ENCODE data around the gene PRX.
A peak's percentile ranks its signal among the peaks of the same experiment; 100 is the strongest.
"Not testable (repeated sequence)": the region's sequence is repeated elsewhere in the genome, so short reads cannot be mapped to it uniquely, and the experiment has no call there.

Gene PRX

DNA sequence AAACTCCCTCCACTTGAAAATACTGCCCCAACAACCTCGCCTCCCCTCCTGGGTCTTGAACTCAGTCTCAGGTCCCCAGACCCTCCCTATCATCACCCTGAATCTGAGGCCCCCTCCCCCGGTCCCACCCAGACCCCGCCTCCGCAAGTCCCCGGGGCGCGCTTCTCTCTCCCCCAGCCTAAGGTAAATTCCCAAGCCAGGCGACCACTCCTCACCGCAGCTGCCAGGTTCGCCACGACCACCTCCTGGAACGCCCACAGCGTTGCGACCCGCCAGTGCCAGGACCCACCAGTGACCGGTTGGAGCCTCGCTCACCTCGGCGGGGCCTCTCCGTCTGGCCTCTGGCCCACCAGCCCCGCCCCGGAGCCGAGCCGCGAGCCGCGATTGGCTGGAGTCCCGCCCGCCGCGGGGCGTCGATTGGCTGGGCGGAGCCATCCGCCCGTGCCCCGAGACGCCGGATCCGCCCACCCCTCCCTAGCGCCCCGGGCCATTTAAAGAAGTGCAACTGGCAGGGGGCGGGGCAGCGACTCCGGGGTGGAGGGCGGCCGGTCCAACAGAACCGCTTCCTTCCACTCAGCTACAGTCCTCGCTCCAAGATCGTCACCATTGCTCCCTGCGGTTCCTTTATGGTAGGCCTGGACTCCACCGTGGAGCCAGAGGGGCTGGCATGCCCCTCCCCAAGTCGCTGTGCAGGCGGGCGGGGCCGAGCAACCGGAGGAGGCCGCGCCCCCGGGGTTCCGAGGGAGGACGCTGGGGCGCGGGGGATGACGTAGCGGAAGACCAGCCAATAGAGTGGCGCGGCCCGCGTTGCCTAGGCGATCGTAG, 31.0 kb upstream of the PRX start, which contains the start of gene SERTAD3:
Gene SERTAD3 (minus strand): TSS at position 336 of the 825 bp plus-strand sequence. CDS start 2,255 bp downstream, outside the sequence.
- TF ChIP-seq GATA1 (IDR thresholded peaks at IDR 0.05; ENCODE audit: low read depth, low read length) (no peak), POLR2A (IDR thresholded peaks at IDR 0.05; ENCODE audit: low read length) (peak; percentile 64)
- DNase-seq = peak; percentile 96 to 99

DNA sequence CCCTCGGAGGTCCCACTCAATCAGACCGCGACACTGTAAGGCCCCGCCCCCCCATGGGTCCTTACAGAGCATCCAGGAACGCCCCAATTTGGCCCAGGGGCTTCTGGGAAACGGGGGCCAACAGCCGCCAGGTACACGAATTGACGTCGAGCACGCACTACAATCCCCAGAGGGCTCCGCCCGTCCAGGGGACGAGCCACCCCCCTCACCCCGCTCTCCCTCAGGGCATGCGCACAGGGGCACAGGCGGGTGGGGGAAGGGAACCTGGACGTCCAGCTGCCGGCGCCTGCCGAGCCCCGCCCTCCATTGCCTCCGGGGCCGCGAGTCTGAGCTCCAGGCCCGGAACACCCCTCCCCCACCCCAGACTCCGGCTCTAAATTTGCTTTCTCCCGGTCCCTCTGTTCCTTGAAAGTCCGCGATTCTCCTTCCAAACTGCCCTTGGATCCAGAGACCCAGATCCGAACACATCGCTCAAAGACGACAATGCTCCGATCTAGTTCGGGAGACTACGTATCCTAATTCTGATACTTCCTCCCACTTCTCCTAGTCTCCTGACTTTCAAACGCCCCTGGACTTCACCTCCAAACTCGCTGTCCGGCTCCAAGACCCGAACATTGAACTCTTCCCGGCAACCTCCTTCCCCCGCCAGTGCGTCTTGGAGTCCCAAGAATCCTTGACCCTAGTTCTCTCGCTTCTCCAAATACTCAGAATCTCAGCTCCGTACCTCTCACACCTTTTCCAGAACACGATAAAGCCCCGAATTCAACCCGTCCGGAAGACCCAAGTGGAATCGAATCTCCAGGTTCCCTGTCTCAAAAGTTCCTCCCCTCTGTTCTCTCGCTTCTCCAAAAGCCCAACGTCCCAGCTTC, 30.2 kb upstream of the PRX start:
- DNase-seq = peak; percentile 99
- TF ChIP-seq POLR2A (IDR thresholded peaks at IDR 0.05; ENCODE audit: low read length) (peak; percentile 29), GATA1 (IDR thresholded peaks at IDR 0.05; ENCODE audit: low read depth, low read length) (no peak)

DNA sequence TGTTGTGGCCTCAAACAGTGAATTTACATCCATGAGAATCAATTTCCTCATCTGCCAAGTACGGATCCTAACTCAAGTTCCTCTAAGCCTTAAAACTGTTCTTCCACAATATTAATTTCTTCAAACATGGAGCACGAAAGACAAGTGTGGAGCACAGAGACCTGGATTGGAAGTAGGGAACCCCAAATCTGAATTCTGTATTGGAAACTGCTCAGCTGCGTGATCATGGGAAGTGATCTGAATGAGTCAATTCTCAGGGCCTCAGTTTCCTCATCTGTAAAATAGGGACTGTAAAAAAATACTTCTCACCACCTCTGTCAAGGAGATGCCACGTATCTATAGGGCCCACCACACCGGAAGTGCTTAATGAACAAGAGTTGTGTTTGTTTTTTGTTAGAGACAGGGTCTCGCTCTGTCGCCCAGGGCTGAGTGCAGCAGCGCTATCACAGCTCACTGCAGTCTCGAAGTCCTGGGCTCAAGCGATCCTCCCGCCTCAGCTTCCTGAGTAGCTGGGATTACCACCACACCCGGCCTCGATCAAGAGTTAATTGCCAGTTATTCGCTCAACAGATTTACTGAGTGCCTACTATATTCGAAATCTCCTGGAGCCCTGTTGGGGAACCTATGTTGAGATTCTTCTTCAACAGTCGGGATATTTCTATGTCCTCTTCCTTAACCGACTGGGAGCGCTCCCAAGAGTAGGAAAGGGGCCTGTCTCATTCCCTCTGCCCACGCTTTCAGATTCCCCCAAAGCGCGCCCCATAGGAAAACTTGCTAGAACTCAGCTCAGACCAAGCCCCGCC, 29.4 kb upstream of the PRX start:
- no peak for DNase-seq
- no peak for TF ChIP-seq POLR2A (IDR thresholded peaks at IDR 0.05; ENCODE audit: low read length)
- no peak for TF ChIP-seq GATA1 (IDR thresholded peaks at IDR 0.05; ENCODE audit: low read depth, low read length)

- DNase-seq = no peak
These were observed 28.6 kb upstream of the PRX start for GRCh38 chr19:40441719-40442253.

DNA sequence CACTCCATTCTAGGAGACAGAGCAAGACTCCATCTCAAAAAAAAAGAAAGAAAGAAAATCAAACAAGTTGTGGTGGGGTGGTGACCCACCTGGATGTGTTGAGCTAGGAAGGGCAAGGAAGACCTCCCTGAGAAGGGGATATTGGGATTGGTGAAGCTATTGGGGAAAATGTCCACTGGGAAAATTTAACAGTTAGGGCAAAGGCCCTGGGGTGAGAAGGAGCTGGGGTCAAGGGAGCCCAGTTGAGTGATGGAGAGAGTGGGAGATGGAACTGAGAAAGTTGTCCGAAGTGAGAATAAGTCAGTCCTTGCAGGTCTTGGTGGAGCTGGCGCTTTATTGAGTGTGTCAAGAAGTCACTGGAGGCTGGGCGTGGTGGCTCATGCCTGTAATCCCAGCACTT, 25.1 kb upstream of the PRX start:
- no peak for DNase-seq
- TF ChIP-seq POLR2A (IDR thresholded peaks at IDR 0.05; ENCODE audit: low read length) (no peak), GATA1 (IDR thresholded peaks at IDR 0.05; ENCODE audit: low read depth, low read length) (no peak)

More at GRCh38 chr19:40441719-40442253, 28.6 kb upstream of the PRX start:
- TF ChIP-seq POLR2A (IDR thresholded peaks at IDR 0.05; ENCODE audit: low read length) = no peak
- TF ChIP-seq GATA1 (IDR thresholded peaks at IDR 0.05; ENCODE audit: low read depth, low read length) = no peak

GRCh38 chr19:40433391-40434216, 20.4 kb upstream of the PRX start:
- TF ChIP-seq GATA1 (IDR thresholded peaks at IDR 0.05; ENCODE audit: low read depth, low read length) (no peak), POLR2A (IDR thresholded peaks at IDR 0.05; ENCODE audit: low read length) (peak; percentile 66)
- DNase-seq = peak; percentile 85 to 89

- DNase-seq = not testable (repeated sequence)
These were observed 19.6 kb upstream of the PRX start for GRCh38 chr19:40432760-40433159.

- TF ChIP-seq GATA1 (IDR thresholded peaks at IDR 0.05; ENCODE audit: low read depth, low read length) (no peak), POLR2A (IDR thresholded peaks at IDR 0.05; ENCODE audit: low read length) (no peak)
- no peak for DNase-seq
These were observed 18.5 kb upstream of the PRX start for GRCh38 chr19:40431698-40432097.

DNA sequence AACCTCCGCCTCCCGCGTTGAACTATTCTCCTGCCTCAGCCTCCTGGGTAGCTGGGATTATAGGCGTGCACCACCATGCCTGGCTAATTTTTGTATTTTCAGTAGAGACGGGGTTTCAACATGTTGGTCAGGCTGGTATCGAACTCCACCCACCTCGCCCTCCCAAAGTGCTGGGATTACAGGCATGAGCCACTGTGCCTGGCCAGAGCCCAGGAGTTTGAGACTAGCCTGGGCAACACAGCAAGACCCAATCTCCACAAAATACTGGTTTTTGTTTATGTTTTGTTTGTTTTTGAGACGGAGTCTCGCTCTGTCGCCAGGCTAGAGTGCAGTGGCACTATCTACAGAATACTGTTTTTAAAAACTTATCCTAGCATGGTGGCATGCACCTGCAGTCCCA, 17.1 kb upstream of the PRX start:
- DNase-seq = not testable (repeated sequence)

- DNase-seq = not testable (repeated sequence)
These were observed 15.0 kb upstream of the PRX start for GRCh38 chr19:40428197-40428596.

- peak; percentile 99 to 100 for DNase-seq
- TF ChIP-seq GATA1 (IDR thresholded peaks at IDR 0.05; ENCODE audit: low read depth, low read length) = no peak
- peak; percentile 97 for TF ChIP-seq POLR2A (IDR thresholded peaks at IDR 0.05; ENCODE audit: low read length)
These were observed 12.5 kb upstream of the PRX start, which contains the start of gene SERTAD1 for GRCh38 chr19:40425450-40426287. SERTAD1 (minus strand) TSS chr19:40425992; CDS start chr19:40423546, 2,446 bp downstream.

All from erythroblast (primary cell).